ENCODE data around the gene GALNT2.

Gene GALNT2

DNA sequence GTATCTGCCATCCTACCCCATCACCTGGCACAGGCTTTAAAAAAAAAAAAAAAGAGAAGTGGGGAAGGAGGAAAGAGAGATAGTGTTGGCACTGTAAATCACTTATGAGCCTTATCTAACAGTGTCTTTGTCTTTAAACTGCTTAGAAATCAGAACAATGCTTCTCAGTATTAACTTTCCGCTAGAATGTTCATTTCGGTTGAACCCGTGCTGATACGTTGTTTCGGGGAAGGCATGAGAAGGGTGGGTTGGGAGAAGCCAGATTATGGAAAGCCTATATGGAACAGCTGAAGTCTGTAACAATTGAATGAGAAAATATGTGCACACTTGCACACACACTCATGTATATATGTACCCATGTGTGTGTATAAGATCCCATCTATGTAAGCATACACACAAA is 170.8 kb downstream of the GALNT2 start:
- no peak overlapping the region for H2BK15ac ChIP-seq (replicated peaks; ENCODE audit: low read depth)
- H4K5ac ChIP-seq (ENCODE audit: low read length), result no peak overlapping the region
- H2AK5ac ChIP-seq (ENCODE audit: low read length), result no peak overlapping the region
- H3K23ac ChIP-seq (ENCODE audit: low read length), result no peak overlapping the region
- no peaks in the 10 kb centered on the region for H3K79me2 ChIP-seq (ENCODE audit: control insufficient read depth, insufficient read depth, low read length)
- no peak overlapping the region for H3K4me3 ChIP-seq (ENCODE audit: low read length)
- no peaks in the 10 kb centered on the region for H3K79me1 ChIP-seq (ENCODE audit: low read length)
- H2BK5ac ChIP-seq (ENCODE audit: low read length), result no peak overlapping the region
- H3K4ac ChIP-seq (ENCODE audit: low read depth, low read length), result no peak overlapping the region
- peaks cover 13% of the 10 kb centered on the region for H3K4me1 ChIP-seq (ENCODE audit: control insufficient read depth, low read depth, low read length)
- H3K36me3 ChIP-seq (ENCODE audit: control insufficient read depth, insufficient read depth, low read length), result no peaks in the 10 kb centered on the region
- H3K4me2 ChIP-seq (ENCODE audit: low read length), result no peak overlapping the region
- no peaks in the 10 kb centered on the region for H3K27me3 ChIP-seq (ENCODE audit: insufficient read depth, low read length, poor library complexity)
- no peak overlapping the region for H2BK120ac ChIP-seq (ENCODE audit: low read depth, low read length)
- no peak overlapping the region for H3K18ac ChIP-seq (ENCODE audit: low read length)
- WGBS (ENCODE audit: extremely low coverage, insufficient coverage, low lambda C conversion rate), result no CpG with 5 or more reads among the region's 5 CpGs
- H3K27ac ChIP-seq (ENCODE audit: low read depth, low read length), result no peak overlapping the region
- no peak for DNase-seq
- H3K9ac ChIP-seq (ENCODE audit: low read length), result no peak overlapping the region
- H4K8ac ChIP-seq (ENCODE audit: low read depth, low read length), result no peak overlapping the region
- no peak overlapping the region for H3K56ac ChIP-seq (ENCODE audit: low read length)

DNA sequence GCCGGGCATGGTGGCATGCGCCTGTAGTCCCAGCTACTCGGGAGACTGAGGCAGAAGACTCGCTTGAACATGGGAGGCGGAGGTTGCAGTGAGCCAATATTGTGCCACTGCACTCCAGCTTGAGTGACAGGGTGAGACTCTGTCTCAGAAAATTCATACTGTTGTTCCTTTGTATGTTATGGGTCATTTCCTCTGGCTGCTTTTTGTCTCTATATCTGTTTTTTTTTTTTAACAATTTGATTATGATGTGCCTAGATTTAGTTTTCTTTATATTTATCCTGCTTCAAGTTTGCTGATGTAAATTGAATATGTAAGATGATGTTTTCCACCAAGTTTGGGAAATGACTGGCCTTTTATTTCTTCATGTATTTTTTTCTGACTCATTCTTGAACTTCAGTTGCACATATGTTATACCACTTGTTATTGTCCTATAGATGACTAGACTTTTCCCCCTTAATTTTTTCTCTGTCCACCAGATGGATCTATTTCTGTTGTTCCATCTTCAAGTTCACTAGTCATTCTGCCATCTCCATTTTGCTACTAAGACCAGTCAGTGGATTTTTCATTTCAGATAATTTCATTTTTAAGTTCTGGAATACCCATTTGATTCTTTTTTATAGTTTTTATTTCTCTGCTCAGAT is 173.5 kb downstream of the GALNT2 start:
- no peak overlapping the region for H3K23ac ChIP-seq (ENCODE audit: low read length)
- no peak for DNase-seq
- H3K27ac ChIP-seq (ENCODE audit: low read depth, low read length), result no peak overlapping the region
- no peak overlapping the region for H2AK5ac ChIP-seq (ENCODE audit: low read length)
- H2BK120ac ChIP-seq (ENCODE audit: low read depth, low read length), result no peak overlapping the region
- peaks cover 13% of the 10 kb centered on the region for H3K4me1 ChIP-seq (ENCODE audit: control insufficient read depth, low read depth, low read length)
- no peak overlapping the region for H3K4me2 ChIP-seq (ENCODE audit: low read length)
- no peak overlapping the region for H3K9ac ChIP-seq (ENCODE audit: low read length)
- H2BK15ac ChIP-seq (replicated peaks; ENCODE audit: low read depth), result no peak overlapping the region
- H3K36me3 ChIP-seq (ENCODE audit: control insufficient read depth, insufficient read depth, low read length), result no peaks in the 10 kb centered on the region
- no peak overlapping the region for H3K18ac ChIP-seq (ENCODE audit: low read length)
- no peak overlapping the region for H3K4me3 ChIP-seq (ENCODE audit: low read length)
- no peak overlapping the region for H3K56ac ChIP-seq (ENCODE audit: low read length)
- H3K4ac ChIP-seq (ENCODE audit: low read depth, low read length), result no peak overlapping the region
- H2BK5ac ChIP-seq (ENCODE audit: low read length), result no peak overlapping the region
- no peak overlapping the region for H4K8ac ChIP-seq (ENCODE audit: low read depth, low read length)
- no peak overlapping the region for H4K5ac ChIP-seq (ENCODE audit: low read length)
- WGBS (ENCODE audit: extremely low coverage, insufficient coverage, low lambda C conversion rate), result no CpG with 5 or more reads among the region's 5 CpGs
- no peaks in the 10 kb centered on the region for H3K79me2 ChIP-seq (ENCODE audit: control insufficient read depth, insufficient read depth, low read length)
- H3K79me1 ChIP-seq (ENCODE audit: low read length), result no peaks in the 10 kb centered on the region
- H3K27me3 ChIP-seq (ENCODE audit: insufficient read depth, low read length, poor library complexity), result no peaks in the 10 kb centered on the region

DNA sequence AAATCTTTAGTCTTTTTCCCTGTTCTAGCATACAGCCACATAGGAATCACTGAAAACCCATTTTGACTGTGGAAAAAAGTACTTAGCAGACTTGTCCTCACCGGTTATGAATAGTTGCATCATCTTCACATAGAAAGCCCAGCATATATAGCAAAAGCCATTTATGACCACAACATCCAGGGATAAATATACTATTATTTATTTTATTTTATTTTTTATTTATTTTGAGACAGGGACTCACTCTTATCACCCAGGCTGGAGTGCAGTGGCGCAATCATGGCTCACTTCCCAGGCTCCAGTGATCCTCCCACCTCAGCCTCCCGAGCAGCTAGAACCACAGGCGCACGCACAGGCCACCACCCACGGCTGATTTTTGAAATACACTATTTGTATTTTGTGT is 175.3 kb downstream of the GALNT2 start:
- Histone ChIP-seq H3K36me3 (ENCODE audit: control insufficient read depth, insufficient read depth, low read length) (no peaks in the 10 kb centered on the region), H3K23ac (ENCODE audit: low read length) (no peak overlapping the region), H3K9ac (ENCODE audit: low read length) (no peak overlapping the region), H2BK15ac (replicated peaks; ENCODE audit: low read depth) (no peak overlapping the region), H2BK5ac (ENCODE audit: low read length) (no peak overlapping the region), H4K5ac (ENCODE audit: low read length) (no peak overlapping the region), H2BK120ac (ENCODE audit: low read depth, low read length) (no peak overlapping the region), H3K4me3 (ENCODE audit: low read length) (no peak overlapping the region), H3K4me1 (ENCODE audit: control insufficient read depth, low read depth, low read length) (peaks cover 2% of the 10 kb centered on the region), H3K18ac (ENCODE audit: low read length) (no peak overlapping the region), H3K4me2 (ENCODE audit: low read length) (no peak overlapping the region), H3K79me1 (ENCODE audit: low read length) (no peaks in the 10 kb centered on the region), H3K79me2 (ENCODE audit: control insufficient read depth, insufficient read depth, low read length) (no peaks in the 10 kb centered on the region), H3K27ac (ENCODE audit: low read depth, low read length) (no peak overlapping the region), H4K8ac (ENCODE audit: low read depth, low read length) (no peak overlapping the region), H3K4ac (ENCODE audit: low read depth, low read length) (no peak overlapping the region), H2AK5ac (ENCODE audit: low read length) (no peak overlapping the region), H3K56ac (ENCODE audit: low read length) (no peak overlapping the region), H3K27me3 (ENCODE audit: insufficient read depth, low read length, poor library complexity) (no peaks in the 10 kb centered on the region)
- no CpG with 5 or more reads among the region's 6 CpGs for WGBS (ENCODE audit: extremely low coverage, insufficient coverage, low lambda C conversion rate)
- DNase-seq, result no peak

DNA sequence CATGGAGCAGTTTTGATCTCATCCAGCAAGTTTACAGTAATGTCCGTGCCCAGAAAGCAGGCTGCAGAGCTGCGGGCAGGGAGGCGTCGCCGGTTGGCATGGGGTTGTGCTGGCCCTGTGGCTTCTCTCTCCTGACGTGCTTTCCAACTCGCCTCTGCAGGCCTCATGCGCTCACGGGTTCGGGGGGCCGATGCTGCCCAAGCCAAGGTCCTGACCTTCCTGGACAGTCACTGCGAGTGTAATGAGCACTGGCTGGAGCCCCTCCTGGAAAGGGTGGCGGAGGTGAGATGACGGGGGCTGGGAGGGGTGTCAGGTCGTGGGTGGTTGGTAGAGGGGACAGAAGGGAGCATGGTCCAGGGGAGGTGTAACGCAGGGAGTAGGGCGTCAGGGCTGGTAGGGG is 176.1 kb downstream of the GALNT2 start:
- Histone ChIP-seq H3K27me3 (ENCODE audit: insufficient read depth, low read length, poor library complexity) (no peaks in the 10 kb centered on the region), H3K18ac (ENCODE audit: low read length) (no peak overlapping the region), H2BK5ac (ENCODE audit: low read length) (no peak overlapping the region), H3K56ac (ENCODE audit: low read length) (no peak overlapping the region), H2BK120ac (ENCODE audit: low read depth, low read length) (no peak overlapping the region), H4K8ac (ENCODE audit: low read depth, low read length) (no peak overlapping the region), H3K4ac (ENCODE audit: low read depth, low read length) (no peak overlapping the region), H4K5ac (ENCODE audit: low read length) (no peak overlapping the region), H3K27ac (ENCODE audit: low read depth, low read length) (no peak overlapping the region), H3K79me1 (ENCODE audit: low read length) (no peaks in the 10 kb centered on the region), H3K36me3 (ENCODE audit: control insufficient read depth, insufficient read depth, low read length) (no peaks in the 10 kb centered on the region), H3K79me2 (ENCODE audit: control insufficient read depth, insufficient read depth, low read length) (no peaks in the 10 kb centered on the region), H3K9ac (ENCODE audit: low read length) (no peak overlapping the region), H2AK5ac (ENCODE audit: low read length) (no peak overlapping the region), H3K4me2 (ENCODE audit: low read length) (no peak overlapping the region), H2BK15ac (replicated peaks; ENCODE audit: low read depth) (no peak overlapping the region), H3K23ac (ENCODE audit: low read length) (peak overlapping the region; percentile 9), H3K4me3 (ENCODE audit: low read length) (no peak overlapping the region), H3K4me1 (ENCODE audit: control insufficient read depth, low read depth, low read length) (no peaks in the 10 kb centered on the region)
- no peak for DNase-seq
- WGBS (ENCODE audit: extremely low coverage, insufficient coverage, low lambda C conversion rate), result no CpG with 5 or more reads among the region's 17 CpGs

DNA sequence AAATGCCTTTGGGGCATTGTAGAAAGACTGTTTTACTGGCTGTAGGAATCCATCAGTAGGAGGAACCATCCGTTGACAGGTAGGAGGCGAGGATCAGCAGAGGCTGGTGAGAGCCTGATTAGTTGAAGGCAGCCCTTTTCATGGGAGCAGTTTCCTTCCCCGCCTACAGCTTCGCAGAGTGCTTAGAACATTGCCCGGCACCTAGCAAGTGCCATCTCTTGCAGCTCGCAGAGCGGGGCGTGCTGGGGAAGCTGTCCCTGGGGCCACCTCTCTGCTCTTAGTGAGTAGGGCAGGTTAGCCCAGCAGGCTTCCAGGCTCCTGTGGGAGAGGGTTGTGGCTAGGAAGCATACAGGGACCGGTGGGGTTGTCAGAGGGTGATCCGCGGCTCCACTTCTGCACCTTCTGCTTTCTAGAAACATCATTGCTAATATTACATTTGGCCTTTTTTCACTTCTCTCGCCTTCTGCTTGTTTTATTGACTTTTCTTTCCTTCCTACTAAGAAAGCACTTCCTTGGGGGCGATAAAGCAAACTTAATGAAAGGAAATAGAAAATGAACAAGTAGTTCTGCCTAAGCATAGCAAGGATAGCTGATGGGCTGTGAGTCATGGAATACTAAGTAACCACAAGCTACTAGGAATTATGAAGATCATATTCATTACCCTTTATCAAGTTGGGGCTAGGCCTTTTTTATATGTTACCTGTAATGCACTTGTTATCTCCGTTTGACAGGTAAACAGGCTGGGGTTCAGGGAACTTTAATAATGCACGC is 176.7 kb downstream of the GALNT2 start:
- no peaks in the 10 kb centered on the region for H3K79me2 ChIP-seq (ENCODE audit: control insufficient read depth, insufficient read depth, low read length)
- DNase-seq, result peak; percentile 31
- H3K4me2 ChIP-seq (ENCODE audit: low read length), result no peak overlapping the region
- no peaks in the 10 kb centered on the region for H3K4me1 ChIP-seq (ENCODE audit: control insufficient read depth, low read depth, low read length)
- H2BK15ac ChIP-seq (replicated peaks; ENCODE audit: low read depth), result no peak overlapping the region
- no peak overlapping the region for H4K5ac ChIP-seq (ENCODE audit: low read length)
- no peaks in the 10 kb centered on the region for H3K79me1 ChIP-seq (ENCODE audit: low read length)
- no peak overlapping the region for H3K23ac ChIP-seq (ENCODE audit: low read length)
- no peak overlapping the region for H4K8ac ChIP-seq (ENCODE audit: low read depth, low read length)
- H3K27ac ChIP-seq (ENCODE audit: low read depth, low read length), result no peak overlapping the region
- H2AK5ac ChIP-seq (ENCODE audit: low read length), result no peak overlapping the region
- no CpG with 5 or more reads among the region's 15 CpGs for WGBS (ENCODE audit: extremely low coverage, insufficient coverage, low lambda C conversion rate)
- no peaks in the 10 kb centered on the region for H3K27me3 ChIP-seq (ENCODE audit: insufficient read depth, low read length, poor library complexity)
- no peak overlapping the region for H3K56ac ChIP-seq (ENCODE audit: low read length)
- H3K4me3 ChIP-seq (ENCODE audit: low read length), result no peak overlapping the region
- H2BK5ac ChIP-seq (ENCODE audit: low read length), result no peak overlapping the region
- H3K36me3 ChIP-seq (ENCODE audit: control insufficient read depth, insufficient read depth, low read length), result no peaks in the 10 kb centered on the region
- H2BK120ac ChIP-seq (ENCODE audit: low read depth, low read length), result no peak overlapping the region
- no peak overlapping the region for H3K18ac ChIP-seq (ENCODE audit: low read length)
- H3K4ac ChIP-seq (ENCODE audit: low read depth, low read length), result no peak overlapping the region
- H3K9ac ChIP-seq (ENCODE audit: low read length), result no peak overlapping the region

Data from mesendoderm (in vitro differentiated cells).